Activated naive CD8-positive, alpha-beta T cell treated with anti-CD3 and anti-CD28 coated beads for 36 hours (primary cell): ENCODE data around the gene CAP1. TPM values are rescaled to one million over a fixed set of nuclear protein-coding genes. Genes with fewer than 3 reads are reported as not detected.

Experiments
- DNase-seq: peaks from one replicate; pipeline ENCODE4 v3.0.0; 2021
- H3K27ac Mint-ChIP-seq: one replicate; pipeline ENCODE4 v1.8.0; 2022; ENCODE audit warnings: mild to moderate bottlenecking, moderate library complexity, mixed read lengths
- H3K27me3 Mint-ChIP-seq: one replicate; pipeline ENCODE4 v1.8.0; 2022; ENCODE audit warnings: mild to moderate bottlenecking, mixed read lengths
- H3K36me3 Mint-ChIP-seq: one replicate; pipeline ENCODE4 v1.8.0; 2021; ENCODE audit warnings: mild to moderate bottlenecking, mixed read lengths
- H3K4me1 Mint-ChIP-seq: one replicate; pipeline ENCODE4 v1.8.0; 2021; ENCODE audit warnings: mixed read lengths
- H3K4me3 Mint-ChIP-seq: one replicate; pipeline ENCODE4 v1.8.0; 2022; ENCODE audit warnings: mild to moderate bottlenecking, moderate library complexity, mixed read lengths
- H3K9me3 Mint-ChIP-seq: one replicate; pipeline ENCODE4 v1.8.0; 2022; ENCODE audit warnings: mixed read lengths
- total RNA-seq, 2 experiments: library from RNA; stranded (reverse); gene quantifications; one replicate each; pipeline ENCODE4 v1.2.3, GENCODE V29; 2021

The CAP1 gene
- total RNA-seq, 2 experiments from 2014 or later: 483 to 504 TPM

DNA sequence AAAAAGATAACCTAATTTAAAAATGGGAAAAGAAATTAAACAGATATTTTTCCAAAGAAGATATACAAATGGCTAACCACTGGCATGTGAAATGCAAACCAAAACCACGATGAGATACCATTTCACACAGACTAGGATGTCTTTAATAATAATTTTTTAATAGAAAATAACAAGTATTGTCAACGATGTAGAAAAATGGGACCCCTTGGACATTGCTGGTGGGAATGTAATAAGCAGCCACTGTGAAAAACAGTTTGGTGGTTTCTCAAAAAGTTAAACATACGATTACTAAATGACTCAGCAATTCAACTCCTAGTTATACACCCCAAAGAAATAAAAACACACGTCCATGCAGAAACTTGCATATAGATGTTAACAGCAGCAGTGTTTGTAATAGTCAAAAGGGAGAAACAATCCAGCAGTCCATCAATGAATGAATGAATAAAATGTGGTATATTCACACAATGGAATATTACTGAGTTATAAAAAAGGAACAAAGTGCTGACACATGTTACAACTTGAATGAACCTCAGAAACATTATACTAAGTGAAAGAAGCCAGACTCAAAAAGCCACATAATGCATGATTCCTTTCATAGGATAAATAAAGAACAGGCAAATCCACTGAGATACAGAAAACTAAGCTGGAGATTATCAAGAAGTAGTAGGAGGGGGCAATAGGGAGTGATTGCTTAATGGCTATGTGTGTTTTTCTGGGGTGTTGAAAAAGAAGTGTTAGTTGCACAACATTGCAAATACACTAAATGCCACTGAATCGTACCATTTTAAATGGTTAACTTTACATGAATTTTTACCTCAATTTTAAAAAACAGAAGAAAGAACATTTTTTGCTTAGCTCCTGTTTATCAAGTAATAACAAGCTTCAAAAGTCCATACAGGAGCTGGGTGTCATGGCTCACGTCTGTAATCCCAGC lies 52.4 kb downstream of the CAP1 start:
- H3K27ac Mint-ChIP-seq: no peak overlapping the region
- peaks cover 40% of the 10 kb centered on the region for H3K36me3 Mint-ChIP-seq
- no peak overlapping the region for H3K4me3 Mint-ChIP-seq
- H3K9me3 Mint-ChIP-seq: no peaks in the 10 kb centered on the region
- DNase-seq: no peak
- no peaks in the 10 kb centered on the region for H3K27me3 Mint-ChIP-seq
- H3K4me1 Mint-ChIP-seq: peaks cover 25% of the 10 kb centered on the region

DNA sequence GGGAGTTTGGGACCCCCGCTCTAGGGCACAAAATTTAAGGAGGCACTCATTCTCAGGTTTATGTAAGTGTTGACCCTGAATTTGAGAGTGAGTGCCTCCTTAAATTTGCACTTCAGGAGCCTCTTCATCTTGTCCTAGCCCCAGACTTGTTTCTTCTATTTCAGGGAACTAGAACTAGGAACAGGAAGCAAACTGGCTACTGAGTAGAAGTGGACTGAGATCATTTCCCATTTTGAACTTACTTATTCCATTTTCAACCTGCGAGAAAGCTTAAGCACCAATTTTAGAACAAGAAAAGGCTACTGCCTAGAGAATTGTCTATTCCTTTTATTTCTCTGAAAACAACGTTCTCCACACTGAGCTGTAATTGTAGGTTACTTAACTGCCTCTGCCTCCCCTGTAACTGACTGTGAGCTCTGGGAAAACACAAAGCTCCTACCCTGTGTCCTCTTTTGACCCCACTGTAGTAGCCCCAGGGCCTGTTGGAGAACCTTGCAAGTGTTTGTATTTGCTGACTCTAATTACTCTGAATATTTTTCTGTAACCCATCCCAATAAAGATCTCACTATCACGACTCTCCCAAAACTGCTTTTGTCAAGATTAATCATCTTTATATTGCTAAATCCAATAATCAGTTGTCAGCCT lies 54.1 kb downstream of the CAP1 start:
- Mint-ChIP-seq H3K27me3 (no peaks in the 10 kb centered on the region), H3K4me1 (peaks cover 25% of the 10 kb centered on the region), H3K4me3 (no peak overlapping the region), H3K9me3 (no peaks in the 10 kb centered on the region), H3K36me3 (peaks cover 34% of the 10 kb centered on the region), H3K27ac (no peak overlapping the region)
- DNase-seq: no peak

DNA sequence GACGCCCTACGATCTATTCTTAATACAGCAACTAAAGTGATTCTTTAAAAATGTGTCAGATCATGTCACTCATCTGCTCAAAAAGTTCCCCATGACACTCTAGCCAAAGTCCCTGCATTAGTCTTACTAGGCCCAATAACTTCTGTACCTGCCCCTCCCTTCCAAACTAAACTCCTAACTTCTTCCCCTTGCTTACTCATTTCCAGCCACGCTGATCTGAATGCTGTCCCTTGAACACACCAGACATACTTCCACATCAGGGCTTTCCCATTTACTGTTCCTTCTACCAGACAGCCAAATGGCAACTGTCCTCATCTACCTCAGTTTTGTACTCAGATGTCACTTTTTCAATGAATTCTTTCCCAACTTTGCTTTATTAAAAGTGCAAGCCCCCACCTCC lies 55.3 kb downstream of the CAP1 start:
- no peak for DNase-seq
- Mint-ChIP-seq H3K9me3 (no peaks in the 10 kb centered on the region), H3K4me1 (peaks cover 25% of the 10 kb centered on the region), H3K4me3 (peak overlapping the region; percentile 97), H3K27me3 (no peaks in the 10 kb centered on the region), H3K27ac (no peak overlapping the region), H3K36me3 (peaks cover 31% of the 10 kb centered on the region)

DNA sequence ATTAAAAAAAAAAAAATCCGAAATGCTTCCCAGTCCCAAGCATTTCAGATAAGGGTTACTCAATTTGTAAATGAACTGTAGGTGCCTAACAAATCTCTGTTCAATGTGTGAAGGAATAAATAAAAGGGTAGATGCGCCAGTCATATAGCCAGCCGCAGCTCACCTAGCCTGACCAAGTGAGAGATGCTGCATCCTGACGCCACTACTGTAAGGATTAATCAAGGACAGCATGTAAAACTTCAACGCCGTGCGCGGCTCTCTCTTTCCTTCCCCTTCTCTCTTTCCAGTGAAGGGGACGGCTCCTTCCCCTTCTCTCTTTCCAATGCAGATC lies 56.1 kb downstream of the CAP1 start:
- no peak for DNase-seq
- Mint-ChIP-seq H3K4me1 (peaks cover 25% of the 10 kb centered on the region), H3K27me3 (no peaks in the 10 kb centered on the region), H3K9me3 (no peaks in the 10 kb centered on the region), H3K36me3 (peaks cover 27% of the 10 kb centered on the region), H3K4me3 (peak overlapping the region; percentile 97), H3K27ac (peak overlapping the region; percentile 83)

DNA sequence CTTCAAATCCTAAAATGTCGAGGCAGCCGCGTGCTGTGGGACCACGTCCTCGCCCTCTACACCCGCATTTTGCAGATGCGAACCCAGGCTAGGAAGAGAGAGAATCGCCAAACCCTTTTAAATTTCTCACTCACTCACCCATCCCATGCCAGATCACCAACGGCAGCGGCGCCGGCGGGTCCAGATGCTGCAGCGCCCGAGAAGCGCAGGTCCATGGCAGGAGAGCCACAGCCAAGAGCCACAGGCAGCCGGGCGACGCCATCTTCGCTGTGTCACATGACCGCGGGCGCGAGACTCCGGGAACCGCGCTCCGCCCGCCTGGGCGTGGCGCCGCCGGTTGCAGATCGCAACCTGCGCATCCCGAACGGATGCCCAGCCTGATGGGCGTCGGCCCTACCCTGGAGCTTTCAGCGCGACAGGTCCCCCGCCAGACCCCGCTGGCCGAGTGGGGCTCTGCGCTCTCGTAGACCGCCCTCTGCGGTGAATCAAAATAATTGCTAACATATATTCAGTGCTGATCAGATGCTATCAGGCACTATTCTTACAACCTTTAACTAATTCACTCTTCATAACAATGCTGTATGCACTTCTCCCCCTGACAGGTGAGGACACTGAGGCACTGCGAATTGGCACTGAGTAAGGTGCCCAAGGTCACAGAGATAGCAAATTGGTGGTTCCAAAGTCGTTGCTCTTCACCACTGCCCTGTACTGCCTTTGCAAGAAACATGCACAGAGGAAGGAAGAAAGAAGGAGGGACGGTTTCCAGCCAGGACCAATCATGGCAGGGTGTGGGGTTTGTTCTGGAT lies 56.7 kb downstream of the CAP1 start, which contains the start of gene PPT1:
PPT1 (minus strand) TSS at position 276 of the 806 bp plus-strand sequence; CDS start at position 262, 14 bp downstream.
- Mint-ChIP-seq H3K27me3 (peaks cover 4% of the 10 kb centered on the region), H3K36me3 (peaks cover 27% of the 10 kb centered on the region), H3K9me3 (peaks cover 1% of the 10 kb centered on the region), H3K4me3 (peak within 1 kb of the TSS; percentile 97), H3K27ac (peak within 1 kb of the TSS; percentile 83), H3K4me1 (peaks cover 25% of the 10 kb centered on the region)
- peak; percentile 85 for DNase-seq

DNA sequence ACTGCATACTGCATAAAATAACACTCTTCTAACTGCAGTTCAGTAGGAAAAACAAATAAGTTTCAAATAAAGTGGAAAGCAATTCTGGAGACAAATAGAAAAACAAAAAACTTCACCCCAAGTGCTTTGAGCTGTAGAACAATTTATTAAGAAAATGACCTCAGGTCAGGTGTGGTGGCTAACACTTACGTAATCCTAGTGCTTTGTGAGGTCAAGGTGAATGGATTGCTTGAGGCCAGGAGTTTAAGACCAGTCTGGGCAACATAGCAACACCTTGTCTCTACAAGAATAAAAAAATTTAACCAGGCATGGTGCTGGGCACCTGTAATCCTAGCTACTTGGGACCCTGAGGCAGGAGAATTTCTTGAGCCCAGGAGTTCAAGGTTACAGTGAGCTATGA lies 61.5 kb downstream of the CAP1 start:
- DNase-seq: no peak
- Mint-ChIP-seq H3K4me3 (no peak overlapping the region), H3K9me3 (peaks cover 9% of the 10 kb centered on the region), H3K4me1 (peaks cover 5% of the 10 kb centered on the region), H3K27me3 (peaks cover 7% of the 10 kb centered on the region), H3K27ac (no peak overlapping the region), H3K36me3 (peaks cover 2% of the 10 kb centered on the region)

DNA sequence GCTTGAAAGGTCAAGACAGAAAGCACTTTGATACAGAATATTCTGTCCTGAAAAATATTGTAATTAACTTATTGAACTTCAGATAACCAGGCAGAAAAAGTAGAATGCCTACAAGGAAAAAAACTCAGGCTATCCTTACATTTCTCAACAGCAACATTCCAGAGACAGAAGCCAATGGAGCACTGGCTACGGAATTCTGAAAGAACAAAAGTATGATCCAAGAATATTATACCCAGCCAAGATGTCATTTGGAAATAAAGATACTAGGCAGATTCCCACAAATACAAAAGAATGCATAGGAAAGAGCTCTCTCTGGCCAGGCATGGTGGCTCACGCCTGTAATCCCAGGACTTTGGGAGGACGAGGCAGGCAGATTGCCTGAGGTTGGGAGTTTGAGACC lies 62.4 kb downstream of the CAP1 start:
- no peak overlapping the region for H3K27ac Mint-ChIP-seq
- H3K9me3 Mint-ChIP-seq: peaks cover 9% of the 10 kb centered on the region
- peaks cover 2% of the 10 kb centered on the region for H3K36me3 Mint-ChIP-seq
- H3K4me1 Mint-ChIP-seq: peaks cover under 1% of the 10 kb centered on the region
- H3K4me3 Mint-ChIP-seq: no peak overlapping the region
- DNase-seq: no peak
- peaks cover 7% of the 10 kb centered on the region for H3K27me3 Mint-ChIP-seq

DNA sequence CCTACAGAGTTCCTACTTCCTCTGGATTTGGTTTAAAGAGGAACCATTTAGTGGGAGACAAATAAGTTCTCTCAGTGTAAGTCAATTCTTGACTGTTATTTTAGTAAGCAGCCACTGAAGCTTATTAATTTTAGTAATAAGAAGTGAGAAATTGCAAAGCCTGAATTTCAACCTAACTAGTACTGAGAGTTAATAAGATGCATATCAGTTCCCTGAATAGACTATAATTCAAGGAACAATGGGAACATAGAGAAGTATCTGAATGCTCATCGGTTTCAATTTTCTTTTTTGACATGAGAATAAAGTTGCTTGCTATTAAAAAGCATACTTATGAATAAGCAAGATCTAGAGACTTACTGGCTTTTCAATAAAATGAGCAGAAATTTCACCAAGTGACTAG lies 64.5 kb downstream of the CAP1 start:
- H3K27me3 Mint-ChIP-seq: peaks cover 21% of the 10 kb centered on the region
- no peak overlapping the region for H3K4me3 Mint-ChIP-seq
- peaks cover 3% of the 10 kb centered on the region for H3K36me3 Mint-ChIP-seq
- DNase-seq: no peak
- H3K27ac Mint-ChIP-seq: no peak overlapping the region
- H3K9me3 Mint-ChIP-seq: peaks cover 15% of the 10 kb centered on the region
- no peaks in the 10 kb centered on the region for H3K4me1 Mint-ChIP-seq

DNA sequence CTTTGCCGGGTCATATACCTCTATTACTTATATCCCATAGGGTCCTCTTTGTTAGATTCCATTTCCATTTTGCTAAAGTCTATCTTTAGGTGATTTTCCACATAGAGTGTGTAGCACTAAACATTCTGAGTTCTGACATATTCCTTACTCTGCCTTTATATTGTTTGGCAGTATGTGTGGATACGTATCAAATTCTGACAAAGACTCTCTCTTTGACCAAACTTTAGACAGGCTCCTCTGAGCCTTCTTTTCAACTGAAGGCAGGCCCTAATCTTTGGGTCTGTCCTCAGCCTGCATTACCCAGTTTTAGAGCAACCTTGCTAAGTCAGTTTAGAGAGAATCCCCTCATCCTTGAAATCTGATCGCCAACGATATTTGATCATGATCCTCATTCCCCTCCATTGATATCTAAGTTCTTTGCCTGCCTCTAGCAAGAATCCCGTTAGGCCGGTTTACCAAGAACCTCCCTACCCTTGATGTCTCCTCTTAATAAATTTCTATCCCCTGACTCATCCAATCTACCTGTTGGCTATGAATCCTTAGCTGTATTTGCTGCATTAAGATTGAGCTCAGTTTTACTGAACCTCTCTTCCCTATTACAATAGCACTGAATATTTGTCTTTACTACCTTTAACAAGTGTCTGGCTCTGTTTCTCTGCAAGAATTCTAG lies 66.9 kb downstream of the CAP1 start:
- no peak overlapping the region for H3K4me3 Mint-ChIP-seq
- peaks cover 18% of the 10 kb centered on the region for H3K9me3 Mint-ChIP-seq
- peaks cover 19% of the 10 kb centered on the region for H3K27me3 Mint-ChIP-seq
- H3K27ac Mint-ChIP-seq: no peak overlapping the region
- peaks cover 6% of the 10 kb centered on the region for H3K36me3 Mint-ChIP-seq
- no peak for DNase-seq
- no peaks in the 10 kb centered on the region for H3K4me1 Mint-ChIP-seq

DNA sequence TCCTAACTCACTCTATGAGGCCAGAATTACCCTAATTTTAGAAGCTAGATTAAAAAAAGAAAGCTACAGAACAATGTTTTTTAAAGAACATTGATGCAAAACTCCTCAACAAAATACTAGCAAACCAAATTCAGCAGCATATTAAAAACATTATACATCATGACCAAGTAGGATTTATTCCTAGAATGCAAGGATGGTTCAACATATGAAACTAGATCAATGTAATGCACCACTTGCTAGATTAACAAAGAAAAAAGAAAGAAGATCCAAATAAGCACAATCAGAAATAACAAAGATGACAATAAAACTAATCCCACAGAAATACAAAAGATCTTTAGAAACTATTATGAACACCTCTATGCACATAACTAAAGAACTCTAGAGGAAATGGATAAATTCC lies 69.9 kb downstream of the CAP1 start:
- peaks cover 6% of the 10 kb centered on the region for H3K36me3 Mint-ChIP-seq
- DNase-seq: no peak
- H3K27me3 Mint-ChIP-seq: peaks cover 19% of the 10 kb centered on the region
- H3K9me3 Mint-ChIP-seq: peaks cover 14% of the 10 kb centered on the region
- no peaks in the 10 kb centered on the region for H3K4me1 Mint-ChIP-seq
- H3K27ac Mint-ChIP-seq: no peak overlapping the region
- H3K4me3 Mint-ChIP-seq: no peak overlapping the region

DNA sequence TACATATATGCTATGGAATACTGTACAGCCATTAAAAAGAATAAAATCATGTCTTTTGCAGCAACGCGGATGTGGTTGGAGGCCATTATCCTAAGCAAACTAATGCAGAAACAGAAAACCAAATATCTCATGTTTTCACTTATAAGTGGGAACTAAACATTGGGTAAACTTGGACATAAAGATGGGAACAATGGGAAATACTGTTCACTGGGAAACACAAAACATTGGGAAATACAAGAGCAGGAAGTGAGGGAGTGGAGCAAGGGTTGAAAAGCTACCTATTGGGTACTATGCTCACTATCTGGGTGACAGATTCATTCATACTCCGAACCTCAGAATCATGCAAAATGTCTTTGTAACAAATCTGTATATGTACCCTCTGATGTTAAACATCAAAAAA lies 73.9 kb downstream of the CAP1 start:
- Mint-ChIP-seq H3K4me3 (no peak overlapping the region), H3K27me3 (peaks cover 13% of the 10 kb centered on the region), H3K9me3 (peaks cover 9% of the 10 kb centered on the region), H3K4me1 (no peaks in the 10 kb centered on the region), H3K36me3 (peaks cover 4% of the 10 kb centered on the region), H3K27ac (no peak overlapping the region)
- no peak for DNase-seq

DNA sequence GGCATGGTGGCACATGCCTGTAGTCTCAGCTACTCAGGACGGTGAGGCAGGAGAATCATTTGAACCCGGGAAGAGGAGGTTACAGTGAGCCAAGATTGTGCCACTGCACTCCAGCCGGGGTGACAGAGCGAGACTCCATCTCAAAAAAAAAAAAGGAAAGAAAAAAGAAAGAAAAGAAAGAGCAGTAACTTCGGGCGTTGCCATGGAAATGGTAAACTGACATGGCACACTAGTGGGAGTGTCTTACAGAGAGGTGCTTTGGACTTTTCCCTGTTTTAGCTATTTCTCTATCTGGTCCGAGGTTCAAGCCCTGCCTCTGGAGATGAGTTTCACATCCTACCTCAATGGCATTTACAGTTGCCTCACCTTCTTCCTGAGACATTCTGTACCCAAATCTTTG lies 79.6 kb downstream of the CAP1 start:
- Mint-ChIP-seq H3K27ac (no peak overlapping the region), H3K4me1 (no peaks in the 10 kb centered on the region), H3K27me3 (peaks cover 5% of the 10 kb centered on the region), H3K4me3 (no peak overlapping the region), H3K9me3 (no peaks in the 10 kb centered on the region), H3K36me3 (no peaks in the 10 kb centered on the region)
- no peak for DNase-seq
